Lower leg skin (tissue), 3 donors: ENCODE measurements around the gene PLCH1.

ENCODE experiments used
- POLR2A ChIP-seq, 2 donors: fragments of 450-650 bp; IDR thresholded peaks; one replicate each; pipeline ENCODE4 v1.6.1; 2016 to 2017; ENCODE audit warnings: antibody characterized with exemption in 2 of 2, mild to moderate bottlenecking in 1 of 2, moderate library complexity in 1 of 2
- TF ChIP-seq, protein P1 (sequence below), 3 donors: fragments of 450-650 bp; IDR thresholded peaks; one replicate each; pipeline ENCODE4 v1.5.1; 2016; ENCODE audit warnings: antibody characterized with exemption in 3 of 3, mild to moderate bottlenecking in 3 of 3, moderate library complexity in 2 of 3

DNA sequence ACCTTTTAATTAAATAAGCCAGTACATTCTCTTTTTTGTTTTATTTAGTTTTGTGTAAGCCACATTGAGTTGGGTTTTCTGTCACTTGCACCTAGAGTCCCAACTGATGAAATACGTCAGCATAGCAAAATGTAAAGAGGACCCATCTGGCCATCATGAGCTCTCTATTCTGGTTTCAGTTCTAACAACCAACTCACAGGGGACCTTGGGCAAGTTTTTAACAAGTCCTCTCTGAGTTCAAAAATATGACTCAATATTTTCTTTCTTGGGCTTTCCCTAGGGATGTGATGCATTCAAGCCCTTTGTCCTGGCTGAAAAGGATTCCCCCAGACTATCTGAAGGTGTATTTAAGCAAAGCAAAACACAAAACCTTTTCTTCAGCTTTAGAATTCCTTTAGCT lies 32.9 kb downstream of the PLCH1 start:
- no peak for TF ChIP-seq POLR2A (IDR thresholded peaks at IDR 0.05)
- TF ChIP-seq, protein P1, sequence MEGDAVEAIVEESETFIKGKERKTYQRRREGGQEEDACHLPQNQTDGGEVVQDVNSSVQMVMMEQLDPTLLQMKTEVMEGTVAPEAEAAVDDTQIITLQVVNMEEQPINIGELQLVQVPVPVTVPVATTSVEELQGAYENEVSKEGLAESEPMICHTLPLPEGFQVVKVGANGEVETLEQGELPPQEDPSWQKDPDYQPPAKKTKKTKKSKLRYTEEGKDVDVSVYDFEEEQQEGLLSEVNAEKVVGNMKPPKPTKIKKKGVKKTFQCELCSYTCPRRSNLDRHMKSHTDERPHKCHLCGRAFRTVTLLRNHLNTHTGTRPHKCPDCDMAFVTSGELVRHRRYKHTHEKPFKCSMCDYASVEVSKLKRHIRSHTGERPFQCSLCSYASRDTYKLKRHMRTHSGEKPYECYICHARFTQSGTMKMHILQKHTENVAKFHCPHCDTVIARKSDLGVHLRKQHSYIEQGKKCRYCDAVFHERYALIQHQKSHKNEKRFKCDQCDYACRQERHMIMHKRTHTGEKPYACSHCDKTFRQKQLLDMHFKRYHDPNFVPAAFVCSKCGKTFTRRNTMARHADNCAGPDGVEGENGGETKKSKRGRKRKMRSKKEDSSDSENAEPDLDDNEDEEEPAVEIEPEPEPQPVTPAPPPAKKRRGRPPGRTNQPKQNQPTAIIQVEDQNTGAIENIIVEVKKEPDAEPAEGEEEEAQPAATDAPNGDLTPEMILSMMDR (IDR thresholded peaks at IDR 0.05): no peak
